Measurements from ENCODE around the gene TENM3. TPM values are rescaled to one million over a fixed set of nuclear protein-coding genes. Genes with fewer than 3 reads are reported as not detected.
A peak's percentile ranks its signal among the peaks of the same experiment; 100 is the strongest.
"Not testable (repeated sequence)": the region's sequence is repeated elsewhere in the genome, so short reads cannot be mapped to it uniquely, and the experiment has no call there.

The TENM3 gene
- total RNA-seq, 1 donor from 2014 or later: 106 TPM

DNA sequence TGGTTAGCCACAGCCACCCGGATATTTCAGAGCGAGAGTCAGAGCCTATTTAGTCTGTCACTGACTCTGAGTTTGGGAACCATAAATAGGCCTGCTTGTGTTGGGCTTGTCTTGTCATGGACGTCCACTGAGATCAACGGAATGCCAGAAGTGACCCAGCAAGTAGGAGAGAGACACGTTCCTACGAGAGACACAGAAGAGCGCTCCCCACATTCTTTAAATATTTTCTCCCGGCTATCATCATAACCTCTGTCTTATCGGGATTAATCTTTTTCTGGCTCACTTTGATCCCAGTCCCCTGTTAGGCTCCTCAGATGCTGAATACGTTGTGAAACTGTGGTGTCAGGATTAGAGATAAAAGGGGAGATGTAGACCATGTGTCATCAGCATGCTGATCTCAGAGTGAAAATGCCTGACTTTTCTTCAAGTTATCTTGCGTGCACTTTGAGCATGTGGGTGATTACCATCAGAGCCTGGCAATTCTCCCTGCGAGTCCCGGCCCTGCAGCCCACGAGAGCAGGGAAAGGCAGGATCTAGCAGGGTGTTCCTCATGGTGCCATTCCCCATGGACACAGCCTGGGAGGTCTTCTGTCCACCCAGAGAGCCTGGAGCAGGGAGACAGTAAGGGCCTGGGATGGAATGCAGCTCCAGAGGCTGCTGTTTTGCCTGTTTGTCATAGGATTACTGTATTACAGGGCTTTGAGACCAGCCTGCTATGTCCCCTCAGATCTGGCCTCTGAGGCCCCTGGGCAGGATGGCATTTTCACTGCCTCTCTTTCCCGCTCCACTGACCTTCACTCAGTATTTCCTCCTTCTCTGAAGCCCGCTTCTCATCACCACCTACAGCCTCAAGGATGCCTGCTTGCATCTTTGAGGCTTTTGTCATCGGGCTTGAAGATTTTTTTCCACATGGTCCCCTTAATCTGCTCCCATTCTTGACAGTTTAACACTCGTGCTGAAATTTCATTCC is 2.8 kb upstream of the TENM3 start:
- Mint-ChIP-seq H3K4me3 (peak overlapping the region; percentile 32), H3K36me3 (peaks cover 4% of the 10 kb centered on the region), H3K27ac (peak overlapping the region; percentile 98), H3K27me3 (ENCODE audit: low read depth) (no peaks in the 10 kb centered on the region), H3K4me1 (peaks cover 59% of the 10 kb centered on the region), H3K9me3 (peaks cover 3% of the 10 kb centered on the region)
- peak in 1 of 2 experiments; percentile 50 for DNase-seq (ENCODE audit: low spot score in 2 of 2, unreplicated experiment in 2 of 2)
- TF ChIP-seq CTCF (IDR thresholded peaks at IDR 0.05; ENCODE audit: unreplicated experiment): no peak

DNA sequence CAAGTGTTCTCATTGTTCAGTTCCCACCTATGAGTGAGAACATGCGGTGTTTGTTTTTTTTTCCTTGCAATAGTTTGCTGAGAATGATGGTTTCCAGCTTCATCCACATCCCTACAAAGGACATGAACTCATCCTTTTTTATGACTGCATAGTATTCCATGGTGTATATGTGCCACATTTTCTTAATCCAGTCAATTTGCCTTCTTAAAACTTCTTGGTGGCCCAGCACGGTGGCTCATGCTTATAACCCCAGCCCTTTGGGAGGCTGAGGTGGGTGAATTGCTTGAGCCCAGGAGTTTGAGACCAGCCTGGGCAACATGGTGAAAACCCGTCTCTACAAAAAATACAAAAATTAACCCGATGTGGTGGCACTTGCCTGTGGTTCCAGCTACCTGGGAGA is 942 bp upstream of the TENM3 start:
- H3K27ac Mint-ChIP-seq: peak overlapping the region; percentile 84
- DNase-seq (ENCODE audit: low spot score in 2 of 2, unreplicated experiment in 2 of 2); H3K9me3 Mint-ChIP-seq: not testable (repeated sequence)

GRCh38 chr4:182242787-182243186 is 415 bp upstream of the TENM3 start:
- DNase-seq (ENCODE audit: low spot score in 2 of 2, unreplicated experiment in 2 of 2): no peak

More for the DNA sequence above, 942 bp upstream of the TENM3 start:
- not testable (repeated sequence) for H3K36me3 Mint-ChIP-seq; H3K4me3 Mint-ChIP-seq; H3K27me3 Mint-ChIP-seq (ENCODE audit: low read depth)
- H3K4me1 Mint-ChIP-seq: peaks cover 67% of the 10 kb centered on the region

DNA sequence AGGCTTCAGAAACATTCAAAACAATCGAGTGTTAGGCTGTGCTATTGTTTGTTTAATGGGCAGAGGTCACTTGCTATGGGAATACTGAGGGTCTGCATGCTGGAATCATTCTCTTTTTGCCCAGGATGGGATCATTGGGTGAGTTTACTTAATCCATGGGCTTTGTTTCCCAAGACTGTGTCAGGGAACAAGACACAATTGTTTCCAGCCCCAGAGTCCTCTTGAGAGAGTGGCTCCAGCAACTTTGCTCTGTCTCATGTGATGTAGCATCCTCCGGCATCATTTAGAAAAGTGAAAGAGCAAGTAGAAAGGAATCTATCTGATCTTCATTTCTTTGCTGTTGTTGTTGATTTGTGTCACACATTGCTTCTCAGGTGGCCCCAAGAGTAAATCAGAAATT is 1.8 kb downstream of the TENM3 start:
- no peak for TF ChIP-seq CTCF (IDR thresholded peaks at IDR 0.05; ENCODE audit: unreplicated experiment)
- peaks cover 7% of the 10 kb centered on the region for H3K36me3 Mint-ChIP-seq
- H3K4me1 Mint-ChIP-seq: peaks cover 46% of the 10 kb centered on the region
- peaks cover 3% of the 10 kb centered on the region for H3K9me3 Mint-ChIP-seq
- H3K27ac Mint-ChIP-seq: peak overlapping the region; percentile 90
- no peak overlapping the region for H3K4me3 Mint-ChIP-seq
- DNase-seq (ENCODE audit: low spot score in 2 of 2, unreplicated experiment in 2 of 2): no peak
- H3K27me3 Mint-ChIP-seq (ENCODE audit: low read depth): no peaks in the 10 kb centered on the region

More at GRCh38 chr4:182242787-182243186, 415 bp upstream of the TENM3 start:
- Mint-ChIP-seq H3K4me1 (peaks cover 64% of the 10 kb centered on the region), H3K27me3 (ENCODE audit: low read depth) (no peaks in the 10 kb centered on the region), H3K36me3 (peaks cover 4% of the 10 kb centered on the region), H3K9me3 (peaks cover 3% of the 10 kb centered on the region), H3K4me3 (no peak overlapping the region), H3K27ac (peak overlapping the region; percentile 84)
- no peak for TF ChIP-seq CTCF (IDR thresholded peaks at IDR 0.05; ENCODE audit: unreplicated experiment)

DNA sequence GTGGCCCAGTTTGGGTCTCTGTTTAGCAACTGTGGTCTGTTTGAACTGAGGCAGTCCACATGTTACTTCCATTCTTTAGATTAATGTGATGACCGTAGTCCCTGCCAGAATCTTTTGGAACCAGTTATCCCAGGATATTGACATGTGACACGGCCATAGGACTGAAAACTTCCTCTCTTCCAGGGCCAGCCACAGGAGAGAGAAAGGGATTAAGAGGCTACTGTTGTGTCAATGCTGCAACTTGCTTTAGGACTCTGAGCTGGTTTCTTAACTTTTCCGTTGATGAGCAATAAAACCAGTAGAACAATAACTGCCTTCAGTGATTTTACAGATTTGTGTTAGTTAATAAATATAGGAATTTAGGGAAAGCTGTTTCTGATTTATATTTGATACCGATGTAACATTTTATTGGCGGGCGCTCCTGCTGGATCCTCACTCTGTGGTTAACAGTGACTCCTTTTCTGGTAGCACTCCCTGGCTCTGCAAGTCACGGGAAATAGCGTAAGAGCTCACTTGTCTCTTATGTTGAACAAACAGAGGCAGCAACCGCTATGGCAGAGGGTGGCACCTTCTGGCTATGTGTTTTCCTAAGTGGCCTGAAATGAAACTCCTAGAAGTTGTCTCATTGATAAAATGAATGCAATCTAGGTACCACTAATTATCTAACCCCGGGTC is 2.5 kb downstream of the TENM3 start:
- DNase-seq (ENCODE audit: low spot score in 2 of 2, unreplicated experiment in 2 of 2): no peak
- Mint-ChIP-seq H3K27me3 (ENCODE audit: low read depth) (no peaks in the 10 kb centered on the region), H3K36me3 (peaks cover 7% of the 10 kb centered on the region), H3K9me3 (peaks cover 3% of the 10 kb centered on the region), H3K27ac (peak overlapping the region; percentile 90), H3K4me1 (peaks cover 39% of the 10 kb centered on the region), H3K4me3 (peak overlapping the region; percentile 52)
- no peak for TF ChIP-seq CTCF (IDR thresholded peaks at IDR 0.05; ENCODE audit: unreplicated experiment)

Measured in mesothelial cell of epicardium (in vitro differentiated cells).